Measurements from ENCODE around the gene BARX2. TPM values are rescaled to one million over a fixed set of nuclear protein-coding genes. Genes with fewer than 3 reads are reported as not detected.

The BARX2 gene
- total RNA-seq, 4 donors from 2014 or later, result not detected

GRCh38 chr11:129493746-129494145 is 118.1 kb downstream of the BARX2 start:
- no peak overlapping the region for H3K27ac ChIP-seq
- H3K4me3 ChIP-seq, result no peak overlapping the region
- no peaks in the 10 kb centered on the region for H3K27me3 ChIP-seq
- peaks cover 0 to 5% (median 0%) of the 10 kb centered on the region in 4 donors for H3K9me3 ChIP-seq
- H3K4me1 ChIP-seq, result no peaks in the 10 kb centered on the region
- H3K36me3 ChIP-seq, result no peaks in the 10 kb centered on the region
- WGBS, 2 donors, result 84 to 90% methylated on average over 4 to 8 of the region's 8 CpGs
- no peak for DNase-seq (ENCODE audit: low spot score in 2 of 2)
- TF ChIP-seq EP300 (IDR thresholded peaks at IDR 0.05), result no peak
- TF ChIP-seq, protein P1, sequence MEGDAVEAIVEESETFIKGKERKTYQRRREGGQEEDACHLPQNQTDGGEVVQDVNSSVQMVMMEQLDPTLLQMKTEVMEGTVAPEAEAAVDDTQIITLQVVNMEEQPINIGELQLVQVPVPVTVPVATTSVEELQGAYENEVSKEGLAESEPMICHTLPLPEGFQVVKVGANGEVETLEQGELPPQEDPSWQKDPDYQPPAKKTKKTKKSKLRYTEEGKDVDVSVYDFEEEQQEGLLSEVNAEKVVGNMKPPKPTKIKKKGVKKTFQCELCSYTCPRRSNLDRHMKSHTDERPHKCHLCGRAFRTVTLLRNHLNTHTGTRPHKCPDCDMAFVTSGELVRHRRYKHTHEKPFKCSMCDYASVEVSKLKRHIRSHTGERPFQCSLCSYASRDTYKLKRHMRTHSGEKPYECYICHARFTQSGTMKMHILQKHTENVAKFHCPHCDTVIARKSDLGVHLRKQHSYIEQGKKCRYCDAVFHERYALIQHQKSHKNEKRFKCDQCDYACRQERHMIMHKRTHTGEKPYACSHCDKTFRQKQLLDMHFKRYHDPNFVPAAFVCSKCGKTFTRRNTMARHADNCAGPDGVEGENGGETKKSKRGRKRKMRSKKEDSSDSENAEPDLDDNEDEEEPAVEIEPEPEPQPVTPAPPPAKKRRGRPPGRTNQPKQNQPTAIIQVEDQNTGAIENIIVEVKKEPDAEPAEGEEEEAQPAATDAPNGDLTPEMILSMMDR (IDR thresholded peaks at IDR 0.05), result no peak

Other genes with a start within 250 kb of the BARX2 start
- gene ARHGAP32, start 183.5 kb upstream of the BARX2 start, total RNA-seq, result 10 to 100 TPM; 10.9 to 28.0 (median 19.2) TPM

Measured in tibial nerve (tissue), 4 donors.